Peyer's patch (tissue), 4 donors: Measurements from ENCODE around the gene TUBE1. TPM values are rescaled to one million over a fixed set of nuclear protein-coding genes. Genes with fewer than 3 reads are reported as not detected.
"Not testable (repeated sequence)": the region's sequence is repeated elsewhere in the genome, so short reads cannot be mapped to it uniquely, and the experiment has no call there.

Source experiments
- DNase-seq, 3 donors: peaks; one replicate each; pipeline ENCODE4 v3.0.0-alpha.2; 2017 to 2019
- H3K27ac ChIP-seq, 4 donors: fragments of 200-600 bp; sonication (generic); one replicate each; pipeline ENCODE4 v1.5.1; 2016 to 2019
- H3K27me3 ChIP-seq, 2 donors: fragments of 200-600 bp; sonication (generic); one replicate each; pipeline ENCODE4 v1.5.1; 2019
- H3K36me3 ChIP-seq, 3 donors: fragments of 200-600 bp; sonication (generic); one replicate each; pipeline ENCODE4 v1.5.1; 2016 to 2019
- H3K4me1 ChIP-seq, 4 donors: fragments of 200-600 bp; sonication (generic); one replicate each; pipeline ENCODE4 v1.5.1; 2016 to 2019
- H3K4me3 ChIP-seq, 4 donors: fragments of 200-600 bp; sonication (generic); 1 replicate in 3 of 4; 2 replicates in 1 of 4; pipeline ENCODE4 v1.5.1; 2016 to 2019; ENCODE audit warnings: mild to moderate bottlenecking in 1 of 4
- H3K9me3 ChIP-seq, 4 donors: fragments of 200-600 bp; sonication (generic); one replicate each; pipeline ENCODE4 v1.5.1; 2016 to 2019; ENCODE audit warnings: mild to moderate bottlenecking in 1 of 4
- POLR2A ChIP-seq, 2 donors: fragments of 450-650 bp; IDR thresholded peaks; one replicate each; pipeline ENCODE4 v1.5.1; 2017; ENCODE audit warnings: antibody characterized with exemption in 2 of 2, mild to moderate bottlenecking in 2 of 2, moderate library complexity in 2 of 2
- total RNA-seq, 4 donors: library from RNA; depleted of rRNA; stranded (reverse); fragments of >200 nt; gene quantifications; one replicate each; pipeline ENCODE4 v1.1.0, GENCODE V29; 2016
- TF ChIP-seq, protein P1 (sequence below), 6 experiments: fragments of 450-650 bp in 4 of 6; fragments of 200-600 bp in 2 of 6; sonication (generic) in 1 of 6; IDR thresholded peaks; one replicate each; pipeline ENCODE4 v1.5.1; 2017 to 2019; ENCODE audit warnings: antibody characterized with exemption in 6 of 6, mild to moderate bottlenecking in 3 of 6, moderate library complexity in 1 of 6

The TUBE1 gene
- total RNA-seq, 4 donors from 2014 or later = 20.1 to 46.2 (median 24.9) TPM

DNA sequence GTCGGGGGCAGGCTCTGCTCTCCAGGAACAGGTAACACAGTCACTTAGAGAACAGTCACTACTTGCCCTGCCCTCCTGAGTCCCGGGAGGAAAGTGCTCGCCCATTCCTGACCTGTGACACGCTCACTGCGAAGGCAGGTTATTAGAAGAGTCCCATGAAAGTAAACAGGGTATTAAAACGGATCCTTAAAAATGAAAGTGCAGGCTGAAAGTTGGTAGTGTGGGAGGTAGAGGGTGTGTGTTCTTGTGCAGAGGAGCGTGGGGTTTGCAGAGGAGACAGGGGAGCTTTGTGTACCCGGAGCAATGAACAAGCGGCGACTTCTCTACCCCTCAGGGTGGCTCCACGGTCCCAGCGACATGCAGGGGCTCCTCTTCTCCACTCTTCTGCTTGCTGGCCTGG lies 33.3 kb downstream of the TUBE1 start, which contains the start of gene CCN6:
CCN6 (plus strand) TSS at position 104 of the 400 bp plus-strand sequence; CDS start at position 358, 254 bp downstream.
- no peaks in the 10 kb centered on the region for H3K4me1 ChIP-seq
- H3K27me3 ChIP-seq = no peaks in the 10 kb centered on the region
- DNase-seq = no peak
- H3K4me3 ChIP-seq = no peak within 1 kb of the TSS
- no peak within 1 kb of the TSS for H3K27ac ChIP-seq
- TF ChIP-seq POLR2A (IDR thresholded peaks at IDR 0.05) = no peak
- TF ChIP-seq, protein P1, sequence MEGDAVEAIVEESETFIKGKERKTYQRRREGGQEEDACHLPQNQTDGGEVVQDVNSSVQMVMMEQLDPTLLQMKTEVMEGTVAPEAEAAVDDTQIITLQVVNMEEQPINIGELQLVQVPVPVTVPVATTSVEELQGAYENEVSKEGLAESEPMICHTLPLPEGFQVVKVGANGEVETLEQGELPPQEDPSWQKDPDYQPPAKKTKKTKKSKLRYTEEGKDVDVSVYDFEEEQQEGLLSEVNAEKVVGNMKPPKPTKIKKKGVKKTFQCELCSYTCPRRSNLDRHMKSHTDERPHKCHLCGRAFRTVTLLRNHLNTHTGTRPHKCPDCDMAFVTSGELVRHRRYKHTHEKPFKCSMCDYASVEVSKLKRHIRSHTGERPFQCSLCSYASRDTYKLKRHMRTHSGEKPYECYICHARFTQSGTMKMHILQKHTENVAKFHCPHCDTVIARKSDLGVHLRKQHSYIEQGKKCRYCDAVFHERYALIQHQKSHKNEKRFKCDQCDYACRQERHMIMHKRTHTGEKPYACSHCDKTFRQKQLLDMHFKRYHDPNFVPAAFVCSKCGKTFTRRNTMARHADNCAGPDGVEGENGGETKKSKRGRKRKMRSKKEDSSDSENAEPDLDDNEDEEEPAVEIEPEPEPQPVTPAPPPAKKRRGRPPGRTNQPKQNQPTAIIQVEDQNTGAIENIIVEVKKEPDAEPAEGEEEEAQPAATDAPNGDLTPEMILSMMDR (IDR thresholded peaks at IDR 0.05) = no peak
- H3K36me3 ChIP-seq = no peaks in the 10 kb centered on the region
- H3K9me3 ChIP-seq = no peaks in the 10 kb centered on the region

DNA sequence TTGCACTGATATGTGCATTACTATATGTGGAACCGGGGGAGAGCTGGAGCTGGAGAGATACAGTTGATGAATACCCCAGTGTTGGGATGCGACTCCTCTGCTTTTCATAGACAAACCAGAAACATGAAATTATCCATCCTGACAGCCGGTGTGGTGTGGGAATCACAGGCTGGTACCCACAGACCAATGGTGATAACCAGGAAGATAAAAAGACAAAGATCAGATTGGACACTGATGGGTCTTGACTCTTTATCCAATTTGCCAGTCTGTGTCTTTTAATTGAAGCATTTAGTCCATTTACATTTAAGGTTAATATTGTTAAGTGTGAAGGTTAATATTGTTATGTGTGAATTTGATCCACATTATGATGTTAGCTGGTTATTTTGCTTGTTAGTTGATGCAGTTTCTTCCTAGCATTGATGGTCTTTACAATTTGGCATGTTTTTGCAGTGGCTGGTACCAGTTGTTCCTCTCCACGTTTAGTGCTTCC lies 36.0 kb downstream of the TUBE1 start:
- H3K27me3 ChIP-seq, H3K4me3 ChIP-seq, H3K9me3 ChIP-seq, H3K27ac ChIP-seq, DNase-seq, H3K36me3 ChIP-seq, H3K4me1 ChIP-seq: not testable (repeated sequence)

DNA sequence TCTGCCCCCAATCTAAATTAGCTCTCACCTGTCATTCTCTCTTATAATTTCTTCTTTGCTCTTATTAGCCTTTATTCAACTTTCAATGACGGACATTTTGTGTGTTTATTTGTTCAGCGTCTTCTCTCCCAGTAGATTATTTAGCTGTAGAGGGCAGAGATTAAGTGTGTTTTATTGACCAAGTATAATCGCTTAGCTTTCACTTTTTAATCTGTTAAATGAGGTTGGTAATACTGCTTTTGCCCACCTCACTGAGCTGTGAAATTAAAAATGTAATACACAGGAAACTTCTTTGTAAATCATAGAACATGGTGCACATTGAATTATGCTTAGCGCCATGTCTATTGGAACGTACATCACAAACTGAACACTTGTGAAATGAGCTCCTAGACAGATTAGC lies 36.9 kb downstream of the TUBE1 start:
- H3K27me3 ChIP-seq = no peaks in the 10 kb centered on the region
- H3K4me3 ChIP-seq = no peak overlapping the region
- no peak overlapping the region for H3K27ac ChIP-seq
- H3K36me3 ChIP-seq = no peaks in the 10 kb centered on the region
- TF ChIP-seq POLR2A (IDR thresholded peaks at IDR 0.05) = no peak
- TF ChIP-seq, protein P1 (IDR thresholded peaks at IDR 0.05) = no peak
- no peak for DNase-seq
- no peaks in the 10 kb centered on the region for H3K9me3 ChIP-seq
- no peaks in the 10 kb centered on the region for H3K4me1 ChIP-seq

DNA sequence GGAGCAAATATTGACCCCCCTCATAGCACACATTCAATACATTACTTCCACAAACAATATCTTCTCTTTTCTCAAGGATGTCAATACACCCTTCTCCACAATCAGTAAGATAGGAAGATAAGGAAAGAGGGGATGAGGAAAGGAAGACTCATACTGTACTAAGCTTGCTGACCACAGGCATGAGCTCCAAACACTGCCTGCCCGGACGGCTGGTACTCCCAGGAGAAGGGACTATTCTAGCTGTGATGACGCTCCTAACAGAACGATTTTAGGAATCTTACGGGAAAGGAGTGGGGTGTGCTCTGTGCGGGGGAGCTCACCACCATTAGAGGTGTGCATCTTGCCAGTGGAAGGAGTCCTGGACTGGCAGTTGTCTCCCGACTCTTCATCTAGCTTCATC lies 37.3 kb downstream of the TUBE1 start:
- no peak for DNase-seq
- Histone ChIP-seq H3K27me3 (no peaks in the 10 kb centered on the region), H3K27ac (no peak overlapping the region), H3K4me1 (no peaks in the 10 kb centered on the region), H3K4me3 (no peak overlapping the region), H3K9me3 (no peaks in the 10 kb centered on the region), H3K36me3 (no peaks in the 10 kb centered on the region)
- TF ChIP-seq POLR2A (IDR thresholded peaks at IDR 0.05) = no peak
- TF ChIP-seq, protein P1 (IDR thresholded peaks at IDR 0.05) = no peak

DNA sequence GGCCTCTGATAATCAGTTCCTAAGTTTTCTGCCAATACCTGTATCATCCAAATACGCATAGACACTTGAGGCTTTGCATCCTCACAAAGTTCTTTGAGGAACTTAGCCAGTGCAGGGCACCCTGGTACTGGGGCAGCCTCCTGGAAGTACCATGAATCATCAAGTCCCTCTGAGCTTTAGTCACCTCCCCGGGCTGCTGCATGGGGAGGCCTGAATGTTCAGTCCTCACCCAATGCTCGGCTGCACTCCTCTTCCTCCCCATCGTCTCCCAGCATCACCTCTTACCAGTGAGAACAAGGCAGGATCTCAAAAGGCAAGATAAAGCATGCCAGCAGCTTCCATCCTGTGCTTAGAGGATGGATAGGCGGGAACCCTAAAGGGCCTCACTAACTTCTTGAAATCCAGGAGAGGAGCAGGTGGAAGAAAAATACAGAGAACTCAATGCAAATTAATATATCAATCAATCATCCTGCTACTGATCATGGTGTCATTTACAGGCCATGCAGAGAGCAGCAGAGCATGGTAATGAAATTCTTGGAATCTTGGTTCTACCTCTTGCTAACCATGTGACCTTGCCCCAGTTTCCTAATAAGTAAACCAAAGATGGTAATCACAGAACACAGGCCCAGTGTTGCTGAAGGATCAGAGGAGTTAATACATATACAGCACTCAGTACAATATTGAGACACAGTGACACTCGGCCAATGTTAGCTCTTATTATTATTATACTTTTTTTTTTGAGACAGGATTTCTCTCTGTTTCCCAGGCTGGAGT lies 38.1 kb downstream of the TUBE1 start:
- H3K9me3 ChIP-seq = no peaks in the 10 kb centered on the region
- TF ChIP-seq, protein P1 (IDR thresholded peaks at IDR 0.05) = no peak
- no peak for TF ChIP-seq POLR2A (IDR thresholded peaks at IDR 0.05)

DNA sequence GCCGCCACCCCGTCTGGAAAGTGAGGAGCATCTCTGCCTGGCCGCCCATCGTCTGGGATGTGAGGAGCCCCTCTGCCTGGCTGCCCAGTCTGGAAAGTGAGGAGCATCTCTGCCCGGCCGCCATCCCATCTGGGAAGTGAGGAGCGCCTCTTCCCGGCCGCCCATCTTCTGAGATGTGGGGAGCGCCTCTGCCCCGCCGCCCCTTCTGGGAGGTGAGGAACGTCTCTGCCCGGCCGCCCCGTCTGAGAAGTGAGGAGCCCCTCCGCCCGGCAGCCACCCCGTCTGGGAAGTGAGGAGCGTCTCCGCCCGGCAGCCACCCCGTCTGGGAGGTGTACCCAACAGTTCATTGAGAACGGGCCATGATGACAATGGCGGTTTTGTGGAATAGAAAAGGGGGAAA lies 39.8 kb downstream of the TUBE1 start:
- not testable (repeated sequence) for H3K9me3 ChIP-seq, H3K4me3 ChIP-seq, H3K4me1 ChIP-seq, H3K27ac ChIP-seq, H3K27me3 ChIP-seq, DNase-seq, H3K36me3 ChIP-seq

More for the DNA sequence above, 38.1 kb downstream of the TUBE1 start:
- Histone ChIP-seq H3K36me3 (no peaks in the 10 kb centered on the region), H3K4me3 (no peak overlapping the region), H3K27me3 (no peaks in the 10 kb centered on the region), H3K27ac (no peak overlapping the region), H3K4me1 (no peaks in the 10 kb centered on the region)
- no peak for DNase-seq
